CD4-positive, alpha-beta T cell treated with Interleukin-4 for 1 hour (primary cell): ENCODE results near the gene PDSS2.
"Not testable (repeated sequence)": the region's sequence is repeated elsewhere in the genome, so short reads cannot be mapped to it uniquely, and the experiment has no call there.

ENCODE experiments used
- DNase-seq, 2 donors: peaks; one replicate each; pipeline ENCODE4 v3.0.0-alpha.2; 2020 to 2022

PDSS2 gene

GRCh38 chr6:107413966-107414645 lies 45.3 kb downstream of the PDSS2 start:
- DNase-seq, result no peak

- DNase-seq, result no peak
Observed at GRCh38 chr6:107411161-107411560, 48.2 kb downstream of the PDSS2 start.

- DNase-seq, result no peak
Observed at GRCh38 chr6:107409942-107410341, 49.4 kb downstream of the PDSS2 start.

- DNase-seq, result no peak
Observed at GRCh38 chr6:107408714-107409113, 50.6 kb downstream of the PDSS2 start.

GRCh38 chr6:107405002-107405401 lies 54.4 kb downstream of the PDSS2 start:
- DNase-seq, result no peak

- no peak for DNase-seq
Observed at GRCh38 chr6:107402533-107402932, 56.8 kb downstream of the PDSS2 start.

GRCh38 chr6:107401573-107401972 lies 57.8 kb downstream of the PDSS2 start:
- no peak for DNase-seq

- no peak for DNase-seq
Observed at GRCh38 chr6:107400616-107401147, 58.7 kb downstream of the PDSS2 start.

GRCh38 chr6:107399935-107400334 lies 59.4 kb downstream of the PDSS2 start:
- DNase-seq, result no peak

- DNase-seq, result no peak
Observed at GRCh38 chr6:107398001-107398400, 61.4 kb downstream of the PDSS2 start.

GRCh38 chr6:107396211-107396610 lies 63.2 kb downstream of the PDSS2 start:
- no peak for DNase-seq

- DNase-seq, result no peak
Observed at GRCh38 chr6:107392069-107392468, 67.3 kb downstream of the PDSS2 start.

- no peak for DNase-seq
Observed at GRCh38 chr6:107390685-107391435, 68.5 kb downstream of the PDSS2 start.

- DNase-seq, result no peak
Observed at GRCh38 chr6:107390056-107390455, 69.3 kb downstream of the PDSS2 start.

- DNase-seq, result no peak
Observed at GRCh38 chr6:107386904-107387303, 72.5 kb downstream of the PDSS2 start.

- no peak for DNase-seq
Observed at GRCh38 chr6:107386340-107386739, 73.0 kb downstream of the PDSS2 start.

- no peak for DNase-seq
Observed at GRCh38 chr6:107383705-107384104, 75.7 kb downstream of the PDSS2 start.

- DNase-seq, result no peak
Observed at GRCh38 chr6:107374264-107374663, 85.1 kb downstream of the PDSS2 start.

- no peak for DNase-seq
Observed at GRCh38 chr6:107369493-107369892, 89.9 kb downstream of the PDSS2 start.

- no peak for DNase-seq
Observed at GRCh38 chr6:107368471-107368870, 90.9 kb downstream of the PDSS2 start.

- DNase-seq, result not testable (repeated sequence)
Observed at GRCh38 chr6:107364173-107364572, 95.2 kb downstream of the PDSS2 start.

GRCh38 chr6:107361753-107362604 lies 97.4 kb downstream of the PDSS2 start:
- no peak for DNase-seq

- DNase-seq, result no peak
Observed at GRCh38 chr6:107360476-107360875, 98.9 kb downstream of the PDSS2 start.
